A549 (cell line): ENCODE results near the gene MT1B. TPM values are rescaled to one million over a fixed set of nuclear protein-coding genes. Genes with fewer than 3 reads are reported as not detected.
A peak's percentile ranks its signal among the peaks of the same experiment; 100 is the strongest.

Experiments used
- ATAC-seq, 2 experiments: fragments of 200-7000 bp in 1 of 2; fragments of >200 bp in 1 of 2; cut with Nextera tagmentation in 1 of 2; cut with Tn5 transposase in 1 of 2; 3 replicates each; pipeline versions ENCODE4 v1.8.0 to v1.9.1; 2018 to 2020; ENCODE audit warnings: mild to moderate bottlenecking in 1 of 2, moderate library complexity in 1 of 2
- CTCF ChIA-PET: fragments of 300-600 bp; sonication (Branson Sonifier 250); formaldehyde crosslinking; extraction: SDS; loops from one replicate; lab custom pipeline; 2021; ENCODE audit warnings: antibody characterized with exemption, inconsistent platforms; lab: Yijun Ruan, JAX
- POLR2A ChIA-PET: fragments of 350-600 bp; formaldehyde crosslinking; extraction: SDS; loops from one replicate; lab custom pipeline; 2021; ENCODE audit warnings: antibody characterized with exemption, inconsistent platforms; lab: Yijun Ruan, JAX
- DNase-seq, 2 experiments: peaks; one replicate each; pipeline versions ENCODE4 v3.0.0 to v3.0.0-alpha.2; 2011 to 2016; ENCODE audit warnings: low read depth in 1 of 2, low spot score in 1 of 2
- FAIRE-seq: peaks from 2 replicates; lab custom pipeline; 2011; peaks lifted over from hg19 to GRCh38; lab: Jason Lieb, UNC
- H3K27ac ChIP-seq, 2 experiments: fragments of >200 bp; sonication (Bioruptor Twin); formaldehyde crosslinking; 3 replicates each; pipeline ENCODE4 v1.5.1; 2016 to 2017
- H3K4me1 ChIP-seq: fragments of >200 bp; sonication (Bioruptor Twin); formaldehyde crosslinking; 3 replicates; pipeline ENCODE4 v1.6.1; 2016
- H3K4me2 ChIP-seq: fragments of >200 bp; sonication (Bioruptor Twin); formaldehyde crosslinking; 3 replicates; pipeline ENCODE4 v1.6.1; 2016
- H3K4me3 ChIP-seq: fragments of >200 bp; sonication (Bioruptor Twin); formaldehyde crosslinking; 3 replicates; pipeline ENCODE4 v1.5.1; 2016
- H3K9me3 ChIP-seq: fragments of >200 bp; sonication (Bioruptor Twin); formaldehyde crosslinking; 3 replicates; pipeline ENCODE4 v1.6.1; 2016
- ATOH8 ChIP-seq: fragments of 250-450 bp; sonication (Bioruptor Pico); IDR thresholded peaks from 2 replicates; pipeline ENCODE4 v1.5.0; 2020; ENCODE audit warnings: low read depth, mild to moderate bottlenecking, moderate library complexity
- BCL3 ChIP-seq: fragments of >200 bp; sonication (Bioruptor Twin); formaldehyde crosslinking; IDR thresholded peaks from 3 replicates; pipeline ENCODE4 v1.6.1; 2016
- CEBPB ChIP-seq, 2 experiments: fragments of >200 bp in 1 of 2; sonication (Bioruptor Twin) in 1 of 2; formaldehyde crosslinking in 1 of 2; IDR thresholded peaks; 2 replicates each; pipeline ENCODE4 v1.6.1; 2012 to 2016
- CTCF ChIP-seq: fragments of >200 bp; sonication (Bioruptor Twin); formaldehyde crosslinking; IDR thresholded peaks from 3 replicates; pipeline ENCODE4 v1.5.1; 2016
- E2F6 ChIP-seq: IDR thresholded peaks from 2 replicates; pipeline ENCODE4 v1.6.1; 2012; ENCODE audit warnings: low read depth, borderline replicate concordance
- EHF ChIP-seq: fragments of 250-450 bp; sonication (Bioruptor Pico); IDR thresholded peaks from 2 replicates; pipeline ENCODE4 v1.5.0; 2020; ENCODE audit warnings: mild to moderate bottlenecking
- EHMT2 ChIP-seq: fragments of 200-600 bp; sonication (generic); IDR thresholded peaks from 2 replicates; pipeline ENCODE4 v1.6.1; 2016; ENCODE audit warnings: antibody characterized with exemption, low read depth, mild to moderate bottlenecking, moderate library complexity
- ELK1 ChIP-seq: fragments of 150-350 bp; IDR thresholded peaks from 2 replicates; pipeline ENCODE4 v1.6.1; 2014; ENCODE audit warnings: low read depth, mild to moderate bottlenecking, low read length
- ESRRA ChIP-seq: fragments of 150-350 bp; IDR thresholded peaks from 2 replicates; pipeline ENCODE4 v1.6.1; 2014; ENCODE audit warnings: mild to moderate bottlenecking, low read length, borderline replicate concordance
- FOSL2 ChIP-seq, 2 experiments: fragments of 450-650 bp in 1 of 2; fragments of >200 bp in 1 of 2; sonication (Bioruptor Twin) in 1 of 2; formaldehyde crosslinking; IDR thresholded peaks; 2 replicates each; pipeline versions ENCODE4 v1.5.0 to v1.6.1; 2016 to 2020; ENCODE audit warnings: mild to moderate bottlenecking in 1 of 2, moderate library complexity in 1 of 2
- FOXS1 ChIP-seq: fragments of 250-450 bp; sonication (Bioruptor Pico); IDR thresholded peaks from 2 replicates; pipeline ENCODE4 v1.5.0; 2020; ENCODE audit warnings: mild to moderate bottlenecking, moderate library complexity
- HDAC2 ChIP-seq: fragments of 200-600 bp; sonication (generic); IDR thresholded peaks from 2 replicates; pipeline ENCODE4 v1.6.1; 2016
- HOXB13 ChIP-seq: fragments of 250-450 bp; sonication (Bioruptor Pico); IDR thresholded peaks from 2 replicates; pipeline ENCODE4 v1.5.0; 2020; ENCODE audit warnings: low read depth, mild to moderate bottlenecking, moderate library complexity
- HOXB5 ChIP-seq: fragments of 250-450 bp; sonication (Bioruptor Pico); IDR thresholded peaks from 2 replicates; pipeline ENCODE4 v1.5.0; 2020; ENCODE audit warnings: mild to moderate bottlenecking, moderate library complexity
- KDM1A ChIP-seq: fragments of 200-600 bp; sonication (generic); IDR thresholded peaks from 2 replicates; pipeline ENCODE4 v1.6.1; 2016; ENCODE audit warnings: low read depth, mild to moderate bottlenecking
- NPAS2 ChIP-seq: fragments of 250-450 bp; sonication (Bioruptor Pico); IDR thresholded peaks from 2 replicates; pipeline ENCODE4 v1.8.0; 2022; ENCODE audit warnings: mild to moderate bottlenecking, moderate library complexity, borderline replicate concordance
- NR3C1 ChIP-seq: fragments of >200 bp; sonication (Bioruptor Twin); formaldehyde crosslinking; IDR thresholded peaks from 3 replicates; pipeline ENCODE4 v1.6.1; 2017
- PBX3 ChIP-seq: IDR thresholded peaks from 2 replicates; pipeline ENCODE4 v1.6.1; 2012
- PHF8 ChIP-seq: fragments of 200-600 bp; sonication (generic); IDR thresholded peaks from 2 replicates; pipeline ENCODE4 v1.6.1; 2016; ENCODE audit warnings: low read depth, mild to moderate bottlenecking, antibody characterized with exemption, moderate library complexity, borderline replicate concordance
- REST ChIP-seq: fragments of 200-600 bp; sonication (generic); IDR thresholded peaks from 2 replicates; pipeline ENCODE4 v1.6.1; 2016; ENCODE audit warnings: antibody characterized with exemption, mild to moderate bottlenecking, moderate library complexity
- ZFP36 ChIP-seq: fragments of 450-650 bp; IDR thresholded peaks from 2 replicates; pipeline ENCODE4 v1.6.1; 2014; ENCODE audit warnings: borderline replicate concordance; ENCODE audit not compliant: partially characterized antibody
- ZNF302 ChIP-seq: fragments of 250-450 bp; sonication (Bioruptor Pico); IDR thresholded peaks from 2 replicates; pipeline ENCODE4 v1.9.0; 2021; ENCODE audit warnings: inconsistent platforms, mild to moderate bottlenecking, moderate library complexity
- WGBS: methylation state at CpG from one replicate; pipeline ENCODE4 v1.1.6; 2017; ENCODE audit errors: missing lambda C conversion rate; 5-methylcytosine and 5-hydroxymethylcytosine counted together
- polyA plus RNA-seq, 4 experiments: library from polyadenylated mRNA; depleted of rRNA in 3 of 4; stranded (reverse); fragments of >200 nt; fragmentation: RNase III in 1 of 4; extraction: RNeasy Plus Mini Kit Qiagen cat#74134 plus additional on column Dnase treatment in 1 of 4; gene quantifications; 2 replicates in 3 of 4; 3 replicates in 1 of 4; pipeline ENCODE4 v1.2.3, GENCODE V29; 2011 to 2017

Gene MT1B
- polyA plus RNA-seq, 2 of the 4 experiments (the other 2 are of a cell fraction) = not detected

GRCh38 chr16:56610609-56611111, 41.0 kb upstream of the MT1B start:
- no peak for DNase-seq
- TF ChIP-seq HOXB5 (CRISPR knock-in tag) (no peak), PBX3 (no peak), ELK1 (no peak), FOSL2 (IDR thresholded peaks at IDR 0.05) (no peak), FOSL2 (CRISPR knock-in tag; IDR thresholded peaks at IDR 0.05) (no peak), ATOH8 (no peak), KDM1A (peak; percentile 73; the same call in 1 of the 2 replicates), CEBPB (IDR thresholded peaks at IDR 0.05) (no peak), CTCF (no peak), ZFP36 (peak; percentile 70)
- TF ChIP-seq, all 56 proteins: peak for 2
- Histone ChIP-seq H3K4me3 (no peak overlapping the region), H3K4me1 (peaks cover 70% of the 10 kb centered on the region), H3K4me2 (peak overlapping the region; percentile 81), H3K27ac (peak overlapping the region; percentile 93 to 96), H3K9me3 (no peaks in the 10 kb centered on the region)
- 75% methylated on average over 2 of the region's 2 CpGs for WGBS
- CTCF ChIA-PET = interaction anchor here (0.6 to 19.7 kb wide), 11 partner anchors 10 to 184 kb away, joined by 3 to 340 read pairs (median 3); partner anchors contain the start of genes MT1A, MT1B, MT1E and MT1F
- POLR2A ChIA-PET = interaction anchor here (3.1 to 10.8 kb wide), 3 partner anchors 13 to 73 kb away, joined by 23 to 185 read pairs (median 33); partner anchors contain the start of gene MT1X
- FAIRE-seq (no peak), ATAC-seq (no peak)

- FAIRE-seq (no peak), DNase-seq (peak in 1 of 2 experiments; percentile 36), ATAC-seq (no peak)
- ChIA-PET CTCF (interaction anchor here (0.6 to 19.7 kb wide), 9 partner anchors 10 to 184 kb away, joined by 3 to 340 read pairs (median 4); partner anchors contain the start of genes MT1A, MT1B and MT1F), POLR2A (interaction anchor here (0.8 to 10.8 kb wide), 3 partner anchors 16 to 73 kb away, joined by 3 to 185 read pairs (median 33); partner anchors contain the start of gene MT1X)
- Histone ChIP-seq H3K4me3 (no peak overlapping the region), H3K4me2 (peak overlapping the region; percentile 81), H3K27ac (peak overlapping the region; percentile 93 to 96), H3K4me1 (peaks cover 63% of the 10 kb centered on the region), H3K9me3 (no peaks in the 10 kb centered on the region)
- 70% methylated on average over 2 of the region's 2 CpGs for WGBS
- TF ChIP-seq NPAS2 (CRISPR knock-in tag) (no peak), FOXS1 (CRISPR knock-in tag) (no peak), EHF (no peak), EHMT2 (no peak), BCL3 (no peak), HOXB13 (no peak), E2F6 (no peak), NR3C1 (no peak), ESRRA (no peak), ZNF302 (CRISPR knock-in tag) (no peak), HDAC2 (no peak), PHF8 (no peak), CEBPB (IDR thresholded peaks at IDR 0.05) (no peak), REST (no peak)
Observed at GRCh38 chr16:56611281-56611833, 40.3 kb upstream of the MT1B start.
